ENCODE data around the gene GABBR2. TPM values are rescaled to one million over a fixed set of nuclear protein-coding genes. Genes with fewer than 3 reads are reported as not detected.

Gene GABBR2
- total and polyA plus RNA-seq, 4 donors: 0.39 TPM; not detected in 3

GRCh38 chr9:98369066-98369425 lies 339.7 kb downstream of the GABBR2 start:
- no peak overlapping the region for H3K27ac ChIP-seq (ENCODE audit: low read depth in 1 of 2, low read length in 2 of 2)
- no peak overlapping the region for H3K4me3 ChIP-seq (ENCODE audit: low read length in 2 of 2)
- H3K4me1 ChIP-seq (ENCODE audit: control insufficient read depth in 1 of 2, insufficient read depth in 2 of 2, low read length in 2 of 2): no peaks in the 10 kb centered on the region
- no peaks in the 10 kb centered on the region for H3K36me3 ChIP-seq (ENCODE audit: control insufficient read depth in 1 of 2, insufficient read depth in 2 of 2, low read length in 1 of 2)
- WGBS, 2 donors: 82 to 90% methylated on average over 6 of the region's 6 CpGs
- peaks cover 0 to 2% of the 10 kb centered on the region in 2 donors for H3K27me3 ChIP-seq (ENCODE audit: control insufficient read depth in 1 of 2, insufficient read depth in 2 of 2, low read length in 1 of 2)
- no peak for ATAC-seq (ENCODE audit: low FRiP score)
- peaks cover 5% of the 10 kb centered on the region for H3K9me3 ChIP-seq (ENCODE audit: control insufficient read depth, low read length)
- DNase-seq: no peak
- intact Hi-C loops (cut with DNase I): no loop called here

- H3K27me3 ChIP-seq (ENCODE audit: control insufficient read depth in 1 of 2, insufficient read depth in 2 of 2, low read length in 1 of 2): peaks cover 0 to 2% of the 10 kb centered on the region in 2 donors
- H3K36me3 ChIP-seq (ENCODE audit: control insufficient read depth in 1 of 2, insufficient read depth in 2 of 2, low read length in 1 of 2): no peaks in the 10 kb centered on the region
- no peaks in the 10 kb centered on the region for H3K4me1 ChIP-seq (ENCODE audit: control insufficient read depth in 1 of 2, insufficient read depth in 2 of 2, low read length in 2 of 2)
- H3K9me3 ChIP-seq (ENCODE audit: control insufficient read depth, low read length): peaks cover 5% of the 10 kb centered on the region
- no peak overlapping the region for H3K4me3 ChIP-seq (ENCODE audit: low read length in 2 of 2)
- intact Hi-C loops (cut with DNase I): no loop called here
- DNase-seq (no peak), ATAC-seq (ENCODE audit: low FRiP score) (no peak)
- H3K27ac ChIP-seq (ENCODE audit: low read depth in 1 of 2, low read length in 2 of 2): no peak overlapping the region
- 70 to 77% methylated on average over 9 of the region's 9 CpGs for WGBS, 2 donors
Observed at GRCh38 chr9:98368366-98369065, 340.2 kb downstream of the GABBR2 start.

GRCh38 chr9:98367923-98368322 lies 340.8 kb downstream of the GABBR2 start:
- no peaks in the 10 kb centered on the region for H3K36me3 ChIP-seq (ENCODE audit: control insufficient read depth in 1 of 2, insufficient read depth in 2 of 2, low read length in 1 of 2)
- no peaks in the 10 kb centered on the region for H3K4me1 ChIP-seq (ENCODE audit: control insufficient read depth in 1 of 2, insufficient read depth in 2 of 2, low read length in 2 of 2)
- no peak for ATAC-seq (ENCODE audit: low FRiP score)
- intact Hi-C loops (cut with DNase I): no loop called here
- H3K9me3 ChIP-seq (ENCODE audit: control insufficient read depth, low read length): peaks cover 5% of the 10 kb centered on the region
- DNase-seq: no peak
- no peak overlapping the region for H3K27ac ChIP-seq (ENCODE audit: low read depth in 1 of 2, low read length in 2 of 2)
- peaks cover 0 to 2% of the 10 kb centered on the region in 2 donors for H3K27me3 ChIP-seq (ENCODE audit: control insufficient read depth in 1 of 2, insufficient read depth in 2 of 2, low read length in 1 of 2)
- no peak overlapping the region for H3K4me3 ChIP-seq (ENCODE audit: low read length in 2 of 2)
- 81 to 84% methylated on average over 5 of the region's 5 CpGs for WGBS, 2 donors

GRCh38 chr9:98367371-98367900 lies 341.3 kb downstream of the GABBR2 start:
- Histone ChIP-seq H3K27me3 (ENCODE audit: control insufficient read depth in 1 of 2, insufficient read depth in 2 of 2, low read length in 1 of 2) (peaks cover 0 to 2% of the 10 kb centered on the region in 2 donors), H3K27ac (ENCODE audit: low read depth in 1 of 2, low read length in 2 of 2) (no peak overlapping the region), H3K9me3 (ENCODE audit: control insufficient read depth, low read length) (peaks cover 5% of the 10 kb centered on the region), H3K36me3 (ENCODE audit: control insufficient read depth in 1 of 2, insufficient read depth in 2 of 2, low read length in 1 of 2) (no peaks in the 10 kb centered on the region), H3K4me3 (ENCODE audit: low read length in 2 of 2) (no peak overlapping the region), H3K4me1 (ENCODE audit: control insufficient read depth in 1 of 2, insufficient read depth in 2 of 2, low read length in 2 of 2) (no peaks in the 10 kb centered on the region)
- intact Hi-C loops (cut with DNase I): no loop called here
- WGBS, 2 donors: 79 to 85% methylated on average over 5 of the region's 5 CpGs
- ATAC-seq (ENCODE audit: low FRiP score) (no peak), DNase-seq (no peak)

GRCh38 chr9:98365781-98366180 lies 343.0 kb downstream of the GABBR2 start:
- Histone ChIP-seq H3K27ac (ENCODE audit: low read depth in 1 of 2, low read length in 2 of 2) (no peak overlapping the region), H3K4me1 (ENCODE audit: control insufficient read depth in 1 of 2, insufficient read depth in 2 of 2, low read length in 2 of 2) (no peaks in the 10 kb centered on the region), H3K36me3 (ENCODE audit: control insufficient read depth in 1 of 2, insufficient read depth in 2 of 2, low read length in 1 of 2) (no peaks in the 10 kb centered on the region), H3K9me3 (ENCODE audit: control insufficient read depth, low read length) (peaks cover 5% of the 10 kb centered on the region), H3K27me3 (ENCODE audit: control insufficient read depth in 1 of 2, insufficient read depth in 2 of 2, low read length in 1 of 2) (peaks cover 0 to 2% of the 10 kb centered on the region in 2 donors), H3K4me3 (ENCODE audit: low read length in 2 of 2) (no peak overlapping the region)
- ATAC-seq (ENCODE audit: low FRiP score): no peak
- 90 to 91% methylated on average over 1 of the region's 1 CpG for WGBS, 2 donors
- intact Hi-C loops (cut with DNase I): no loop called here
- no peak for DNase-seq

GRCh38 chr9:98365227-98365669 lies 343.5 kb downstream of the GABBR2 start:
- H3K4me3 ChIP-seq (ENCODE audit: low read length in 2 of 2): no peak overlapping the region
- H3K9me3 ChIP-seq (ENCODE audit: control insufficient read depth, low read length): peaks cover 5% of the 10 kb centered on the region
- WGBS, 2 donors: 88 to 90% methylated on average over 1 of the region's 1 CpG
- DNase-seq (no peak), ATAC-seq (ENCODE audit: low FRiP score) (no peak)
- peaks cover 0 to 2% of the 10 kb centered on the region in 2 donors for H3K27me3 ChIP-seq (ENCODE audit: control insufficient read depth in 1 of 2, insufficient read depth in 2 of 2, low read length in 1 of 2)
- no peaks in the 10 kb centered on the region for H3K4me1 ChIP-seq (ENCODE audit: control insufficient read depth in 1 of 2, insufficient read depth in 2 of 2, low read length in 2 of 2)
- no peaks in the 10 kb centered on the region for H3K36me3 ChIP-seq (ENCODE audit: control insufficient read depth in 1 of 2, insufficient read depth in 2 of 2, low read length in 1 of 2)
- intact Hi-C loops (cut with DNase I): no loop called here
- H3K27ac ChIP-seq (ENCODE audit: low read depth in 1 of 2, low read length in 2 of 2): no peak overlapping the region

GRCh38 chr9:98364086-98364485 lies 344.6 kb downstream of the GABBR2 start:
- no peak overlapping the region for H3K4me3 ChIP-seq (ENCODE audit: low read length in 2 of 2)
- no peaks in the 10 kb centered on the region for H3K36me3 ChIP-seq (ENCODE audit: control insufficient read depth in 1 of 2, insufficient read depth in 2 of 2, low read length in 1 of 2)
- H3K27ac ChIP-seq (ENCODE audit: low read depth in 1 of 2, low read length in 2 of 2): no peak overlapping the region
- DNase-seq (no peak), ATAC-seq (ENCODE audit: low FRiP score) (no peak)
- intact Hi-C loops (cut with DNase I): no loop called here
- H3K27me3 ChIP-seq (ENCODE audit: control insufficient read depth in 1 of 2, insufficient read depth in 2 of 2, low read length in 1 of 2): peaks cover 0 to 2% of the 10 kb centered on the region in 2 donors
- H3K9me3 ChIP-seq (ENCODE audit: control insufficient read depth, low read length): peaks cover 5% of the 10 kb centered on the region
- 30 to 42% methylated on average over 4 of the region's 4 CpGs for WGBS, 2 donors
- H3K4me1 ChIP-seq (ENCODE audit: control insufficient read depth in 1 of 2, insufficient read depth in 2 of 2, low read length in 2 of 2): no peaks in the 10 kb centered on the region

- DNase-seq (no peak), ATAC-seq (ENCODE audit: low FRiP score) (no peak)
- Histone ChIP-seq H3K9me3 (ENCODE audit: control insufficient read depth, low read length) (peaks cover 5% of the 10 kb centered on the region), H3K4me3 (ENCODE audit: low read length in 2 of 2) (no peak overlapping the region), H3K4me1 (ENCODE audit: control insufficient read depth in 1 of 2, insufficient read depth in 2 of 2, low read length in 2 of 2) (no peaks in the 10 kb centered on the region), H3K27me3 (ENCODE audit: control insufficient read depth in 1 of 2, insufficient read depth in 2 of 2, low read length in 1 of 2) (peaks cover 0 to 2% of the 10 kb centered on the region in 2 donors), H3K27ac (ENCODE audit: low read depth in 1 of 2, low read length in 2 of 2) (no peak overlapping the region), H3K36me3 (ENCODE audit: control insufficient read depth in 1 of 2, insufficient read depth in 2 of 2, low read length in 1 of 2) (no peaks in the 10 kb centered on the region)
- intact Hi-C loops (cut with DNase I): no loop called here
- 18 to 22% methylated on average over 6 of the region's 6 CpGs for whole genome bisulfite sequencing, 2 donors
Observed at GRCh38 chr9:98363644-98364043, 345.1 kb downstream of the GABBR2 start.

GRCh38 chr9:98362624-98363252 lies 346.0 kb downstream of the GABBR2 start:
- DNase-seq (no peak), ATAC-seq (ENCODE audit: low FRiP score) (no peak)
- Histone ChIP-seq H3K4me1 (ENCODE audit: control insufficient read depth in 1 of 2, insufficient read depth in 2 of 2, low read length in 2 of 2) (no peaks in the 10 kb centered on the region), H3K4me3 (ENCODE audit: low read length in 2 of 2) (no peak overlapping the region), H3K27me3 (ENCODE audit: control insufficient read depth in 1 of 2, insufficient read depth in 2 of 2, low read length in 1 of 2) (no peaks in the 10 kb centered on the region), H3K36me3 (ENCODE audit: control insufficient read depth in 1 of 2, insufficient read depth in 2 of 2, low read length in 1 of 2) (no peaks in the 10 kb centered on the region), H3K9me3 (ENCODE audit: control insufficient read depth, low read length) (peaks cover 5% of the 10 kb centered on the region), H3K27ac (ENCODE audit: low read depth in 1 of 2, low read length in 2 of 2) (no peak overlapping the region)
- WGBS, 2 donors: 70 to 79% methylated on average over 11 of the region's 11 CpGs
- intact Hi-C loops (cut with DNase I): no loop called here
